Measurements from ENCODE around the gene SDK1.

DNA sequence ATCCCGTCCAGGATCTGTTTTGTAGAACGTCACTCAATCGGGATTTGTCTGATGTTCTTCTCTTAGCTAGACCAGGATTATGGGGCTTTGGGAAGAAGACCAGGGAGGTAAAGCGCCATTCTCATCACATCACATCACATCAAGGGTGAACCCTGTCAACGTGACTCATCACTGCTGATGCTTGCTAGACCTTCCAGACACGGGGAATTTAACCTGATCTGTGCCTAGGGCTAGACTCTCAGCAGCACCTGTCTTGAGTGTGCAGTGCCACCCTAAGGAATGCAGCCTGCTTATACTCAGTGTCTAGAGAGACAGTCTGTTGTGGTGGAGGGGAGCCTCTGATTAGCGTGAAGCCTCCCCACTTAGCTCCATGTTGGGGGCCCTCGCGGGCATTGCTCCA lies 702.5 kb downstream of the SDK1 start:
- TF ChIP-seq, protein P1, sequence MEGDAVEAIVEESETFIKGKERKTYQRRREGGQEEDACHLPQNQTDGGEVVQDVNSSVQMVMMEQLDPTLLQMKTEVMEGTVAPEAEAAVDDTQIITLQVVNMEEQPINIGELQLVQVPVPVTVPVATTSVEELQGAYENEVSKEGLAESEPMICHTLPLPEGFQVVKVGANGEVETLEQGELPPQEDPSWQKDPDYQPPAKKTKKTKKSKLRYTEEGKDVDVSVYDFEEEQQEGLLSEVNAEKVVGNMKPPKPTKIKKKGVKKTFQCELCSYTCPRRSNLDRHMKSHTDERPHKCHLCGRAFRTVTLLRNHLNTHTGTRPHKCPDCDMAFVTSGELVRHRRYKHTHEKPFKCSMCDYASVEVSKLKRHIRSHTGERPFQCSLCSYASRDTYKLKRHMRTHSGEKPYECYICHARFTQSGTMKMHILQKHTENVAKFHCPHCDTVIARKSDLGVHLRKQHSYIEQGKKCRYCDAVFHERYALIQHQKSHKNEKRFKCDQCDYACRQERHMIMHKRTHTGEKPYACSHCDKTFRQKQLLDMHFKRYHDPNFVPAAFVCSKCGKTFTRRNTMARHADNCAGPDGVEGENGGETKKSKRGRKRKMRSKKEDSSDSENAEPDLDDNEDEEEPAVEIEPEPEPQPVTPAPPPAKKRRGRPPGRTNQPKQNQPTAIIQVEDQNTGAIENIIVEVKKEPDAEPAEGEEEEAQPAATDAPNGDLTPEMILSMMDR (IDR thresholded peaks at IDR 0.05), result no peak
- no peak for TF ChIP-seq POLR2A (IDR thresholded peaks at IDR 0.05)

Data from uterus (tissue), 2 donors.